Endothelial cell of umbilical vein (primary cell): ENCODE data around the gene VAPB. TPM values are rescaled to one million over a fixed set of nuclear protein-coding genes. Genes with fewer than 3 reads are reported as not detected.

Experiments
- BruUV-seq: library from RNA; stranded (reverse); fragments of 400-500 nt; replicated peaks from 2 replicates; lab custom pipeline; 2021; lab: Mats Ljungman, UMichigan
- CTCF ChIA-PET: fragments of 300-600, 350-600 bp; sonication (Branson Sonifier 250); formaldehyde crosslinking; loops from one replicate; lab custom pipeline; 2021; ENCODE audit warnings: antibody characterized with exemption, inconsistent platforms; lab: Charles Lee
- POLR2A ChIA-PET: fragments of 300-600, 350-600 bp; sonication (Branson Sonifier 250); formaldehyde crosslinking; loops from one replicate; lab custom pipeline; 2021; ENCODE audit warnings: antibody characterized with exemption, inconsistent platforms; lab: Charles Lee
- DNase-seq: peaks from one replicate; pipeline ENCODE4 v3.0.0-alpha.2; 2011; ENCODE audit warnings: low read depth, low spot score
- FAIRE-seq: peaks from 2 replicates; lab custom pipeline; 2011; peaks lifted over from hg19 to GRCh38; lab: Jason Lieb, UNC
- H2AFZ ChIP-seq: 2 replicates; pipeline ENCODE4 v1.6.0; 2012; ENCODE audit warnings: low read depth, low read length, control low read depth, inconsistent platforms
- H3K27ac ChIP-seq: 2 replicates; pipeline ENCODE4 v1.5.1; 2011; ENCODE audit warnings: low read depth, mild to moderate bottlenecking, control low read depth, low read length, moderate library complexity; ENCODE audit not compliant: insufficient read depth
- H3K27me3 ChIP-seq, 2 experiments: 2 replicates each; pipeline versions ENCODE4 v1.6.0 to v1.6.1; 2011; ENCODE audit warnings: low read length in 2 of 2, mixed read lengths in 1 of 2; ENCODE audit not compliant: control insufficient read depth in 2 of 2, insufficient read depth in 2 of 2
- H3K36me3 ChIP-seq, 2 experiments: 2 replicates in 1 of 2; 3 replicates in 1 of 2; pipeline ENCODE4 v1.5.1; 2011; ENCODE audit warnings: low read length in 2 of 2, mild to moderate bottlenecking in 1 of 2, moderate library complexity in 1 of 2; ENCODE audit not compliant: control insufficient read depth in 2 of 2, insufficient read depth in 2 of 2; ENCODE audit errors: extremely low read depth in 1 of 2
- H3K4me1 ChIP-seq: 3 replicates; pipeline ENCODE4 v1.5.1; 2011; ENCODE audit warnings: mild to moderate bottlenecking, low read length; ENCODE audit not compliant: control insufficient read depth, insufficient read depth; ENCODE audit errors: extremely low read depth
- H3K4me2 ChIP-seq: 2 replicates; pipeline ENCODE4 v1.6.1; 2011; ENCODE audit warnings: low read length, control low read depth, mixed read lengths; ENCODE audit not compliant: insufficient read depth
- H3K4me3 ChIP-seq, 3 experiments: fragments of 200-600 bp in 1 of 3; sonication (generic), shearing (Covaris generic) in 1 of 3; replicated peaks in 1 of 3; 2 replicates each; pipeline ENCODE4 v1.5.1; 2011 to 2016; ENCODE audit warnings: control low read depth in 3 of 3, low read length in 3 of 3, mild to moderate bottlenecking in 2 of 3, inconsistent platforms in 1 of 3, low read depth in 1 of 3, moderate library complexity in 1 of 3; ENCODE audit not compliant: insufficient read depth in 1 of 3
- H3K79me2 ChIP-seq: 2 replicates; pipeline ENCODE4 v1.6.0; 2012; ENCODE audit warnings: low read length, inconsistent platforms; ENCODE audit not compliant: control insufficient read depth, insufficient read depth
- H3K9ac ChIP-seq: replicated peaks from 2 replicates; pipeline ENCODE3; 2011; ENCODE audit warnings: low read length, control low read depth; ENCODE audit not compliant: insufficient read depth; ENCODE audit errors: extremely low read depth
- H3K9me1 ChIP-seq: replicated peaks from 3 replicates; pipeline ENCODE4 v1.6.0; 2011; ENCODE audit warnings: mild to moderate bottlenecking, low read length; ENCODE audit not compliant: control insufficient read depth, insufficient read depth; ENCODE audit errors: extremely low read depth
- H3K9me3 ChIP-seq: replicated peaks from 2 replicates; pipeline ENCODE4 v1.5.1; 2012; ENCODE audit warnings: low read length, inconsistent platforms; ENCODE audit not compliant: control insufficient read depth, insufficient read depth
- H4K20me1 ChIP-seq: replicated peaks from 2 replicates; pipeline ENCODE3; 2011; ENCODE audit warnings: mild to moderate bottlenecking, low read length; ENCODE audit not compliant: control insufficient read depth, insufficient read depth; ENCODE audit errors: extremely low read depth
- EZH2 ChIP-seq: IDR thresholded peaks from 2 replicates; pipeline ENCODE4 v1.6.1; 2012; ENCODE audit warnings: borderline replicate concordance, low read depth, mild to moderate bottlenecking, moderate library complexity, low read length, inconsistent platforms; ENCODE audit not compliant: severe bottlenecking
- FOS ChIP-seq: IDR thresholded peaks from 2 replicates; pipeline ENCODE4 v1.6.1; 2011; ENCODE audit warnings: mild to moderate bottlenecking, low read length, moderate library complexity, borderline replicate concordance; ENCODE audit not compliant: insufficient read depth
- GATA2 ChIP-seq: IDR thresholded peaks from 2 replicates; pipeline ENCODE4 v1.7.0; 2011; ENCODE audit warnings: low read depth, mild to moderate bottlenecking, moderate library complexity, mixed read lengths, low read length; ENCODE audit not compliant: insufficient read length, insufficient read depth
- JUN ChIP-seq: IDR thresholded peaks from 2 replicates; pipeline ENCODE4 v1.6.1; 2011; ENCODE audit warnings: borderline replicate concordance, low read depth; ENCODE audit not compliant: insufficient read length, insufficient read depth
- MYC ChIP-seq: IDR thresholded peaks from one replicate; pipeline ENCODE4 v1.6.1; 2011; ENCODE audit warnings: mild to moderate bottlenecking, low read depth, low read length
- POLR2A ChIP-seq: IDR thresholded peaks from 2 replicates; pipeline ENCODE4 v1.6.1; 2012; ENCODE audit warnings: low read depth, mild to moderate bottlenecking, control low read depth, low read length
- POLR2AphosphoS5 ChIP-seq: IDR thresholded peaks from 2 replicates; pipeline ENCODE4 v1.6.1; 2012; ENCODE audit warnings: low read depth, mild to moderate bottlenecking, control low read depth, low read length, moderate library complexity; ENCODE audit not compliant: insufficient read depth
- dilution Hi-C: fragments of 300-500 bp; cut with MboI; formaldehyde crosslinking; loops from one replicate; pipeline ENCODE4 v1.15.0; 2019; ENCODE audit warnings: low sequenced_read_pairs; ENCODE audit not compliant: extremely low pct_ligation_motif_present
- intact Hi-C: fragments of 100-400 bp; cut with micrococcal nuclease; formaldehyde crosslinking; loops from one replicate; pipeline ENCODE4 v1.10.0; 2022
- polyA plus RNA-seq, 4 experiments: library from polyadenylated mRNA; depleted of rRNA in 3 of 4; stranded (reverse) in 3 of 4; unstranded in 1 of 4; fragments of >200 nt; gene quantifications; 2 replicates each; pipeline versions ENCODE4 v1.2.1 to v1.2.3, GENCODE V29; 2011 to 2012; ENCODE audit warnings: missing spikeins in 1 of 4
- total RNA-seq: library from RNA; stranded (reverse); gene quantifications from 2 replicates; pipeline ENCODE4 v1.2.3, GENCODE V29; 2021
- TF ChIP-seq, protein P1 (sequence below): IDR thresholded peaks from 2 replicates; pipeline ENCODE4 v1.6.1; 2011; ENCODE audit not compliant: insufficient read depth, insufficient read length
- TF ChIP-seq, protein P2 (sequence below), 2 donors: IDR thresholded peaks; 1 replicate in 1 of 2; 2 replicates in 1 of 2; pipeline ENCODE4 v1.5.1; 2011; ENCODE audit warnings: low read length in 2 of 2, mild to moderate bottlenecking in 2 of 2, moderate library complexity in 2 of 2, control low read depth in 1 of 2, inconsistent platforms in 1 of 2, low read depth in 1 of 2; ENCODE audit not compliant: insufficient read depth in 1 of 2; ENCODE audit errors: extremely low read depth in 1 of 2

VAPB gene
- total and polyA plus RNA-seq, 2 donors (not counting 3 experiments of a cell fraction or from before 2014, with no cell fraction given): 17.9 to 48.9 TPM

DNA sequence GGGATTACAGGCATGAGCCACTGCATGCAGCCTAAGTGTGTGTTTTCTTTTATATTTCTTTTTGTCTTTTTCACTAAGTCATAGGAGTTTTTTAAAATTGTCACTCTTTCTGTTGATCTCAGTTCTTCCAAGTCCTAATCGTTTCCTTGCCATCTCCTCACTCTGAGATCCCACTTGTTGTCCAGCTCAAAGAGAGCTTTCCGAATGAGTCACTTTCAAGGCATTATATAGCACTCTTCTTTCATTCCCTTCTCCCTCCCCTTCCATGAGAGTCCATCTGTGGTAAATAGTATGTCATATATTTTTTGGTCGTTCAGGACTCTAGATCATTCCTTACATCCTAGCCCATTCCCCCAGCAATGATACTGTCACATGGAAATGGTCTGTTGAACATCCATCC, 4.3 kb downstream of the VAPB start:
- H3K9me1 ChIP-seq: no peaks in the 10 kb centered on the region
- H4K20me1 ChIP-seq: peaks cover 28% of the 10 kb centered on the region
- intact Hi-C loops (no loop called here), dilution Hi-C loops (no loop called here)
- H3K4me2 ChIP-seq: no peak overlapping the region
- no peak for TF ChIP-seq JUN
- TF ChIP-seq POLR2A: no peak
- no peak for TF ChIP-seq GATA2
- no peak for TF ChIP-seq FOS
- TF ChIP-seq POLR2AphosphoS5: no peak
- TF ChIP-seq, protein P1, sequence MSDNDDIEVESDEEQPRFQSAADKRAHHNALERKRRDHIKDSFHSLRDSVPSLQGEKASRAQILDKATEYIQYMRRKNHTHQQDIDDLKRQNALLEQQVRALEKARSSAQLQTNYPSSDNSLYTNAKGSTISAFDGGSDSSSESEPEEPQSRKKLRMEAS: no peak
- no peak for TF ChIP-seq EZH2
- DNase-seq (no peak), FAIRE-seq (no peak)
- ChIA-PET POLR2A (no interaction called here), CTCF (interaction anchor here (1.0 kb wide), 1 partner anchor 12 kb away, joined by 3 read pairs; no protein-coding TSS in a partner anchor)
- H3K4me3 ChIP-seq: no peak overlapping the region
- H3K9me3 ChIP-seq: no peaks in the 10 kb centered on the region
- no peaks in the 10 kb centered on the region for H3K27me3 ChIP-seq
- H2AFZ ChIP-seq: no peak overlapping the region
- no TSS peak for BruUV-seq
- H3K27ac ChIP-seq: no peak overlapping the region
- no peak overlapping the region for H3K9ac ChIP-seq
- peaks cover 2 to 3% of the 10 kb centered on the region in 2 experiments for H3K36me3 ChIP-seq
- peaks cover 14% of the 10 kb centered on the region for H3K4me1 ChIP-seq
- peaks cover 90% of the 10 kb centered on the region for H3K79me2 ChIP-seq

DNA sequence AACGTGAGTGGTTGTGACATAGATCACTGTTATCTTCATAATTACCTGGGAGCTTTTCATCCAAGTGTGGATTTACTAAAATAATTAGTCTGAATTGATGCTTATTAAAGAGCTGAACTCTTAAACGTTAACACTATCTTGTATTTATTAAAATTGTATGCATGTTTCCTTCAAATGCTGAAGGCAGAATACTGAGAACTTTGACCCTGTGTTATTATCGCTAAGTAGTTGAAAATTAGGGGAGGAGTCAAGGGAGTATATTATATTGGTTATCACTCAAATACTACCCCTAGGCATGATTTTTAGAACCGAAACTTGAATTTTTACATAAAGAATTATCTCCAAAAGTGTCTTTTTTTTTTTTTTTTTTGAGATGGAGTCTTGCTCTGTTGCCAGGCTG, 5.8 kb downstream of the VAPB start:
- H3K4me2 ChIP-seq: no peak overlapping the region
- peaks cover 14% of the 10 kb centered on the region for H3K4me1 ChIP-seq
- TF ChIP-seq MYC (no peak), GATA2 (no peak)
- TF ChIP-seq, protein P2, sequence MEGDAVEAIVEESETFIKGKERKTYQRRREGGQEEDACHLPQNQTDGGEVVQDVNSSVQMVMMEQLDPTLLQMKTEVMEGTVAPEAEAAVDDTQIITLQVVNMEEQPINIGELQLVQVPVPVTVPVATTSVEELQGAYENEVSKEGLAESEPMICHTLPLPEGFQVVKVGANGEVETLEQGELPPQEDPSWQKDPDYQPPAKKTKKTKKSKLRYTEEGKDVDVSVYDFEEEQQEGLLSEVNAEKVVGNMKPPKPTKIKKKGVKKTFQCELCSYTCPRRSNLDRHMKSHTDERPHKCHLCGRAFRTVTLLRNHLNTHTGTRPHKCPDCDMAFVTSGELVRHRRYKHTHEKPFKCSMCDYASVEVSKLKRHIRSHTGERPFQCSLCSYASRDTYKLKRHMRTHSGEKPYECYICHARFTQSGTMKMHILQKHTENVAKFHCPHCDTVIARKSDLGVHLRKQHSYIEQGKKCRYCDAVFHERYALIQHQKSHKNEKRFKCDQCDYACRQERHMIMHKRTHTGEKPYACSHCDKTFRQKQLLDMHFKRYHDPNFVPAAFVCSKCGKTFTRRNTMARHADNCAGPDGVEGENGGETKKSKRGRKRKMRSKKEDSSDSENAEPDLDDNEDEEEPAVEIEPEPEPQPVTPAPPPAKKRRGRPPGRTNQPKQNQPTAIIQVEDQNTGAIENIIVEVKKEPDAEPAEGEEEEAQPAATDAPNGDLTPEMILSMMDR (IDR thresholded peaks at IDR 0.05; ENCODE audit: extremely low read depth in 1 of 2, insufficient read depth in 1 of 2, low read depth in 1 of 2, low read length in 2 of 2): no peak
- H3K27me3 ChIP-seq: no peaks in the 10 kb centered on the region
- BruUV-seq: no TSS peak
- H3K79me2 ChIP-seq: peaks cover 99% of the 10 kb centered on the region
- peaks cover 3% of the 10 kb centered on the region for H3K9me1 ChIP-seq
- ChIA-PET POLR2A (interaction anchor here (0.6 kb wide), 1 partner anchor 253 kb away, joined by 5 read pairs; no protein-coding TSS in a partner anchor), CTCF (interaction anchor here (1.0 kb wide), 1 partner anchor 10 kb away, joined by 3 read pairs; no protein-coding TSS in a partner anchor)
- no peak overlapping the region for H3K9ac ChIP-seq
- H3K27ac ChIP-seq: no peak overlapping the region
- no peak for FAIRE-seq
- no peak overlapping the region for H3K4me3 ChIP-seq
- intact Hi-C loops (no loop called here), dilution Hi-C loops (no loop called here)
- peaks cover 32% of the 10 kb centered on the region for H4K20me1 ChIP-seq
- no peak overlapping the region for H2AFZ ChIP-seq
- no peaks in the 10 kb centered on the region for H3K9me3 ChIP-seq
- no peak for DNase-seq
- H3K36me3 ChIP-seq: peaks cover 2 to 3% of the 10 kb centered on the region in 2 experiments
